ENCODE results near the gene MTUS2.

The MTUS2 gene

DNA sequence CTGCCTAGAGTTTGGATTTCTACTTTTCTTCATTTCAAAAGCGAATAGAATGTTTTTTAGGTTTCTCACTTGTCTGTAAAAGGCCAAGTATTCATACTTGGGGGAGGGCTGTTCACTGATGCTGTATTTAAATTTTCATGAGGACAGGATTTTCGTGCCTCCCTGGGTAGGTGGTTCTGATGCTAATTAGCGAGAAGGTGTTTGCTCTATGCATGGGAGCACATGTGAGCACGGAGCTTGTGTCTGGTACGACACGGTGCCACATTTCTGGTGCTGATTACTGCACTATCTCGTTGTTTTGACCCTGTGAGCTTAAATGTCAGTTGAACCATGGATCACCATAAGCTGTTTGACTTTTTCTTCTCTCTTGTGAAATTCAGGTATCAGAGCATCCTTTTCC, 45.8 kb downstream of the MTUS2 start:
- Histone ChIP-seq H3K4me1 (ENCODE audit: insufficient read depth, low read length) (no peaks in the 10 kb centered on the region), H3K36me3 (ENCODE audit: insufficient read depth, low read length) (no peaks in the 10 kb centered on the region), H2AFZ (ENCODE audit: low read depth, low read length) (no peak overlapping the region)

DNA sequence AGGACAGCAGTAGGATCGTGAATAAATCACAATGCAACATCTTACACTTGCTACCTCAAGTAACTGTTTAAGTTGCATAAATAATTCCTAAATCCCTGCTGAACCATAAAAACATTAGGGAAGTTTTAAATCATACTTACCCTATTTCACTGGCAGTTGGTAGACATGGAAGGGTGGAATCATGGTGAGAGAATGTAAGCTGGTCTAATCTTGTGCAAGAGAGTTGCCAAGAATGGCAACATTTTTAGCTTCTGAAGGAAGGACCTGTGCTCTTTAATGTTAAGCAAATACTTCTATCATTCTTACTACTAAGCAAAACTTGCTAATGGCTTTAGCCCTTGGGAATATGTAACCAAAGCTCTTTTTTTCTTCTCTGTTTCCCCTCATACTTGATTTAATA, 46.8 kb downstream of the MTUS2 start:
- Histone ChIP-seq H3K36me3 (ENCODE audit: insufficient read depth, low read length) (no peaks in the 10 kb centered on the region), H2AFZ (ENCODE audit: low read depth, low read length) (no peak overlapping the region), H3K27me3 (ENCODE audit: insufficient read depth, low read length) (no peaks in the 10 kb centered on the region), H3K4me1 (ENCODE audit: insufficient read depth, low read length) (no peaks in the 10 kb centered on the region), H3K9me3 (ENCODE audit: low read length) (no peaks in the 10 kb centered on the region), H3K4me3 (ENCODE audit: low read length) (no peak overlapping the region)

More for the DNA sequence above, 45.8 kb downstream of the MTUS2 start:
- Histone ChIP-seq H3K4me3 (ENCODE audit: low read length) (no peak overlapping the region), H3K27me3 (ENCODE audit: insufficient read depth, low read length) (no peaks in the 10 kb centered on the region), H3K9me3 (ENCODE audit: low read length) (no peaks in the 10 kb centered on the region)

DNA sequence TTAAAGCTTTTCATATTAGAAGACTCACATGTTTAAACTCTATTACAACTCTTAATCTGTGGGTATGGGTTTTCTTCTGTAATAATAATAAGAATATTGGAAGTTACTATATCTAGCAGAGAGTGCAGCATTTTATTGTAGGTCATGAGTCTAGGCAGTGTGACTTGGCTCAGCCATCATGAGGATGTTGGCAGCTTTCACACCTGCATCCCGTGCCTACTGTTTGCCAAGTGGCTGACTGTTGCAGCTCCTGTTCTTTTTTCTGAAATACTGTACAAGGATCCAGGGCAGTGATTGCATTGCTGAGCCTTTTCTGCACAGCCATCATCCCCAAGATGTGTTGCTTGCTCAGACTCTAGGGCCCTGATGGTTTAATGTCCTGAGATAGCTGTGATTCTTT, 47.4 kb downstream of the MTUS2 start:
- H3K4me1 ChIP-seq (ENCODE audit: insufficient read depth, low read length), result no peaks in the 10 kb centered on the region
- no peak overlapping the region for H3K4me3 ChIP-seq (ENCODE audit: low read length)
- no peaks in the 10 kb centered on the region for H3K36me3 ChIP-seq (ENCODE audit: insufficient read depth, low read length)
- H3K27me3 ChIP-seq (ENCODE audit: insufficient read depth, low read length), result no peaks in the 10 kb centered on the region
- H2AFZ ChIP-seq (ENCODE audit: low read depth, low read length), result no peak overlapping the region
- H3K9me3 ChIP-seq (ENCODE audit: low read length), result no peaks in the 10 kb centered on the region

- no peaks in the 10 kb centered on the region for H3K27me3 ChIP-seq (ENCODE audit: insufficient read depth, low read length)
- no peak overlapping the region for H2AFZ ChIP-seq (ENCODE audit: low read depth, low read length)
- H3K4me1 ChIP-seq (ENCODE audit: insufficient read depth, low read length), result no peaks in the 10 kb centered on the region
- H3K36me3 ChIP-seq (ENCODE audit: insufficient read depth, low read length), result no peaks in the 10 kb centered on the region
- H3K4me3 ChIP-seq (ENCODE audit: low read length), result no peak overlapping the region
- H3K9me3 ChIP-seq (ENCODE audit: low read length), result no peaks in the 10 kb centered on the region
These were observed 52.5 kb downstream of the MTUS2 start for GRCh38 chr13:28872427-28873176.

GRCh38 chr13:28875846-28876615, 55.9 kb downstream of the MTUS2 start:
- Histone ChIP-seq H3K4me3 (ENCODE audit: low read length) (no peak overlapping the region), H3K9me3 (ENCODE audit: low read length) (no peaks in the 10 kb centered on the region), H3K36me3 (ENCODE audit: insufficient read depth, low read length) (no peaks in the 10 kb centered on the region), H2AFZ (ENCODE audit: low read depth, low read length) (no peak overlapping the region), H3K4me1 (ENCODE audit: insufficient read depth, low read length) (no peaks in the 10 kb centered on the region), H3K27me3 (ENCODE audit: insufficient read depth, low read length) (no peaks in the 10 kb centered on the region)

GRCh38 chr13:28877408-28877807, 57.3 kb downstream of the MTUS2 start:
- H3K4me1 ChIP-seq (ENCODE audit: insufficient read depth, low read length), result no peaks in the 10 kb centered on the region
- H2AFZ ChIP-seq (ENCODE audit: low read depth, low read length), result no peak overlapping the region

GRCh38 chr13:28885181-28885580, 65.0 kb downstream of the MTUS2 start:
- Histone ChIP-seq H3K4me1 (ENCODE audit: insufficient read depth, low read length) (no peaks in the 10 kb centered on the region), H2AFZ (ENCODE audit: low read depth, low read length) (no peak overlapping the region), H3K9me3 (ENCODE audit: low read length) (no peaks in the 10 kb centered on the region), H3K27me3 (ENCODE audit: insufficient read depth, low read length) (no peaks in the 10 kb centered on the region), H3K36me3 (ENCODE audit: insufficient read depth, low read length) (no peaks in the 10 kb centered on the region), H3K4me3 (ENCODE audit: low read length) (no peak overlapping the region)

More at GRCh38 chr13:28877408-28877807, 57.3 kb downstream of the MTUS2 start:
- Histone ChIP-seq H3K4me3 (ENCODE audit: low read length) (no peak overlapping the region), H3K9me3 (ENCODE audit: low read length) (no peaks in the 10 kb centered on the region), H3K27me3 (ENCODE audit: insufficient read depth, low read length) (no peaks in the 10 kb centered on the region), H3K36me3 (ENCODE audit: insufficient read depth, low read length) (no peaks in the 10 kb centered on the region)

DNA sequence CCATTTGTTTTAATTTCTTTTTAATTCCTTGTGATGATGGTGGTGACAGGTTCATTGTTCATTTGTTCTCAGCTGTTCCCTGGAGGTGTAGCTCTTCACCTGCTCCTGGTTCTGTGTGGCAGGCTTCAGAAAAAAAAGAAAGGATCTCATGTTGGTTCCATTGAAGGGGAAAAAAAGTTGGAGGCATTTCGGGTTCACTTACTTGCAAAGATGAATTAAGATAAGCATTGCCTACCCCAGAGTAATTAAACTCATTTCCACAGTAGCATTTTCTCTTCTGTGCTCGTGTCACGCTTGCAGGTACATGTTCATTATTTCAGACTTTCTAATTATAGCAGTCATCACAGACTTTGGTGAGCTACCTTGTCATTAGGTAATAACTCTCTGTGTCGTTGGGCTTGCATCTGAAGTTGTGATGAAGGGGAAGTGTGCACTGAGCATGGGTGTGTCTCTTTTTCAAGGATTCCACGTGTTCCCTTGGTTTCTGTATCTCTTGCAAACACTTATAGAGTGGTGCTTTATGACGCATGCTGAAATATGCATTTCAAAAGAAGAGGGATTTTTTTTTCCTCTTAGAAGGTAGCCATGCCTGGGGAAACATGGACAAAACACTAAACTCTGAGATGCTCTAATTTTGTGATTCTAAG, 69.1 kb downstream of the MTUS2 start:
- H3K4me1 ChIP-seq (ENCODE audit: insufficient read depth, low read length), result no peaks in the 10 kb centered on the region
- no peaks in the 10 kb centered on the region for H3K27me3 ChIP-seq (ENCODE audit: insufficient read depth, low read length)
- H2AFZ ChIP-seq (ENCODE audit: low read depth, low read length), result no peak overlapping the region
- H3K4me3 ChIP-seq (ENCODE audit: low read length), result no peak overlapping the region
- no peaks in the 10 kb centered on the region for H3K9me3 ChIP-seq (ENCODE audit: low read length)
- H3K36me3 ChIP-seq (ENCODE audit: insufficient read depth, low read length), result no peaks in the 10 kb centered on the region

DNA sequence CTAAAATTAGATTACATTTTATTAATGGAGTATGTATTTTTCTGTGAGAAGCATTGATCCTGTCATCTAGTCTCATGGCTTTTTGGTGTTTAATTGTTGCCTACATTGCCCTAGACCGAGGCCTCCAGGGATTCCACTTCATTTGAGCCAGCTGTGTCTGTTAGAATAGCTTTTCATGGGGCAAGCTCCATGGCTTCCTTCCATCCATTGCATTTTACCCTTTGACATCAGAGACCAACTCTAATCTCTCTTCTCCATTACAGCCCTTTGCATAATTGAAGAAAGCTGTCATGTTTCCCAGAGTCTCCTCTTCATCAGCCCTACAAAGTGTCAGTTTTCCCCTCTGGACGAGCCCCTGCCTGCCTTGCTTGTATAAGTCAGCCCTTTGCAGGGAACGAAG, 70.6 kb downstream of the MTUS2 start:
- Histone ChIP-seq H3K4me3 (ENCODE audit: low read length) (no peak overlapping the region), H3K36me3 (ENCODE audit: insufficient read depth, low read length) (no peaks in the 10 kb centered on the region), H2AFZ (ENCODE audit: low read depth, low read length) (no peak overlapping the region), H3K9me3 (ENCODE audit: low read length) (no peaks in the 10 kb centered on the region), H3K4me1 (ENCODE audit: insufficient read depth, low read length) (no peaks in the 10 kb centered on the region), H3K27me3 (ENCODE audit: insufficient read depth, low read length) (no peaks in the 10 kb centered on the region)

- H3K9me3 ChIP-seq (ENCODE audit: low read length), result no peaks in the 10 kb centered on the region
These were observed 97.9 kb downstream of the MTUS2 start for GRCh38 chr13:28918030-28918429.

DNA sequence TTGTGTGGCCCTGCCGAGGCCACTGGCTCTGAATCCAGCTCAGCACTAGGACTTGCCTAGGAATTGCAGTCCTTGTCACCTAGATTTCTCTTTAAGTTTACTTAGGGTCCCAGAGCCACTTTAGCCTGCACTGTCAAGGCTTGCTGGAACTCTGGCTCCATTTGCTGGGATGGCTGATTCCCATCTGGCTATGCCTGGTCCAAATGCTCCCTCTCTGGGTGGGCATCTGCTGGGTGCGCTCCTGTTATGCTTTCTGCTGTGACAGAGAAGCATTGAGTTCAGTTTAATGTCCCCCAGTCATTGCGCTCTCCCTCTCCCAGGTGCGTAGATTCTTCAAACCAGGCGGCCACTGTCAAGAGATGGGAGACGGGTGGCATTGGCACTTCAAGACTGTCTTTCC, 102.2 kb downstream of the MTUS2 start:
- H3K4me1 ChIP-seq (ENCODE audit: insufficient read depth, low read length), result no peaks in the 10 kb centered on the region
- no peak overlapping the region for H3K4me3 ChIP-seq (ENCODE audit: low read length)
- H3K27me3 ChIP-seq (ENCODE audit: insufficient read depth, low read length), result no peaks in the 10 kb centered on the region
- no peaks in the 10 kb centered on the region for H3K9me3 ChIP-seq (ENCODE audit: low read length)
- no peak overlapping the region for H2AFZ ChIP-seq (ENCODE audit: low read depth, low read length)
- no peaks in the 10 kb centered on the region for H3K36me3 ChIP-seq (ENCODE audit: insufficient read depth, low read length)

More at GRCh38 chr13:28918030-28918429, 97.9 kb downstream of the MTUS2 start:
- Histone ChIP-seq H3K4me3 (ENCODE audit: low read length) (no peak overlapping the region), H3K4me1 (ENCODE audit: insufficient read depth, low read length) (no peaks in the 10 kb centered on the region), H2AFZ (ENCODE audit: low read depth, low read length) (no peak overlapping the region), H3K27me3 (ENCODE audit: insufficient read depth, low read length) (no peaks in the 10 kb centered on the region), H3K36me3 (ENCODE audit: insufficient read depth, low read length) (no peaks in the 10 kb centered on the region)

- Histone ChIP-seq H3K4me3 (ENCODE audit: low read length) (no peak overlapping the region), H3K27me3 (ENCODE audit: insufficient read depth, low read length) (no peaks in the 10 kb centered on the region), H2AFZ (ENCODE audit: low read depth, low read length) (no peak overlapping the region), H3K36me3 (ENCODE audit: insufficient read depth, low read length) (no peaks in the 10 kb centered on the region), H3K9me3 (ENCODE audit: low read length) (no peaks in the 10 kb centered on the region), H3K4me1 (ENCODE audit: insufficient read depth, low read length) (no peaks in the 10 kb centered on the region)
These were observed 115.0 kb downstream of the MTUS2 start for GRCh38 chr13:28935104-28935503.

- no peaks in the 10 kb centered on the region for H3K4me1 ChIP-seq (ENCODE audit: insufficient read depth, low read length)
- H2AFZ ChIP-seq (ENCODE audit: low read depth, low read length), result no peak overlapping the region
- no peaks in the 10 kb centered on the region for H3K36me3 ChIP-seq (ENCODE audit: insufficient read depth, low read length)
- H3K9me3 ChIP-seq (ENCODE audit: low read length), result no peaks in the 10 kb centered on the region
- no peak overlapping the region for H3K4me3 ChIP-seq (ENCODE audit: low read length)
- no peaks in the 10 kb centered on the region for H3K27me3 ChIP-seq (ENCODE audit: insufficient read depth, low read length)
These were observed 122.8 kb downstream of the MTUS2 start for GRCh38 chr13:28942906-28943305.

Data from neuron (in vitro differentiated cells).